H9 (cell line): ENCODE measurements around the gene MCCC1. TPM values are rescaled to one million over a fixed set of nuclear protein-coding genes. Genes with fewer than 3 reads are reported as not detected.

Experiments used
- DNase-seq: peaks from one replicate; pipeline ENCODE4 v3.0.0-alpha.2; 2017
- H2AFZ ChIP-seq: one replicate; pipeline ENCODE4 v1.6.1; 2013; ENCODE audit warnings: mild to moderate bottlenecking, low read length, control low read depth, moderate library complexity
- H2AK5ac ChIP-seq: 2 replicates; pipeline ENCODE4 v1.6.1; 2013; ENCODE audit warnings: low read length, control low read depth, mixed read lengths; ENCODE audit not compliant: insufficient read length
- H2BK120ac ChIP-seq: one replicate; pipeline ENCODE4 v1.6.1; 2013; ENCODE audit warnings: low read depth, mild to moderate bottlenecking, low read length, control low read depth, inconsistent platforms; ENCODE audit not compliant: poor library complexity, severe bottlenecking
- H2BK12ac ChIP-seq: 2 replicates; pipeline ENCODE4 v1.6.1; 2013; ENCODE audit warnings: low read length, control low read depth, mixed read lengths, low read depth; ENCODE audit not compliant: insufficient read length
- H2BK15ac ChIP-seq: 2 replicates; pipeline ENCODE4 v1.6.1; 2013; ENCODE audit warnings: low read depth, low read length, control low read depth
- H2BK20ac ChIP-seq: one replicate; pipeline ENCODE4 v1.6.1; 2013; ENCODE audit warnings: low read depth, mild to moderate bottlenecking, low read length, control low read depth, inconsistent platforms; ENCODE audit not compliant: poor library complexity, severe bottlenecking
- H2BK5ac ChIP-seq: 2 replicates; pipeline ENCODE4 v1.6.1; 2013; ENCODE audit warnings: low read length, control low read depth, mixed read lengths; ENCODE audit not compliant: insufficient read length
- H3K14ac ChIP-seq: 2 replicates; pipeline ENCODE4 v1.6.1; 2013; ENCODE audit warnings: low read length, control low read depth; ENCODE audit not compliant: insufficient read depth
- H3K18ac ChIP-seq: 2 replicates; pipeline ENCODE4 v1.6.1; 2013; ENCODE audit warnings: low read depth, mild to moderate bottlenecking, mixed read lengths, low read length, control low read depth; ENCODE audit not compliant: insufficient read length
- H3K23ac ChIP-seq: 2 replicates; pipeline ENCODE4 v1.6.1; 2013; ENCODE audit warnings: low read length, control low read depth, mixed read lengths, low read depth; ENCODE audit not compliant: insufficient read length
- H3K23me2 ChIP-seq: 2 replicates; pipeline ENCODE4 v1.6.1; 2013; ENCODE audit warnings: low read depth, mild to moderate bottlenecking, mixed read lengths, low read length, control low read depth; ENCODE audit not compliant: insufficient read length, poor library complexity, severe bottlenecking
- H3K27ac ChIP-seq: 2 replicates; pipeline ENCODE4 v1.5.1; 2013; ENCODE audit warnings: low read length, control low read depth, mixed read lengths, low read depth; ENCODE audit not compliant: insufficient read length
- H3K27me3 ChIP-seq: 2 replicates; pipeline ENCODE4 v1.6.1; 2013; ENCODE audit warnings: low read length, control low read depth, inconsistent platforms; ENCODE audit not compliant: insufficient read depth
- H3K4ac ChIP-seq: 2 replicates; pipeline ENCODE4 v1.6.1; 2013; ENCODE audit warnings: low read depth, mild to moderate bottlenecking, control low read depth, inconsistent platforms, low read length, moderate library complexity
- H3K4me1 ChIP-seq: 2 replicates; pipeline ENCODE4 v1.6.1; 2013; ENCODE audit warnings: low read length, control low read depth, inconsistent platforms; ENCODE audit not compliant: insufficient read depth
- H3K4me2 ChIP-seq: 2 replicates; pipeline ENCODE4 v1.6.1; 2013; ENCODE audit warnings: low read length, control low read depth, mixed read lengths; ENCODE audit not compliant: insufficient read length, insufficient read depth
- H3K56ac ChIP-seq: 2 replicates; pipeline ENCODE4 v1.6.1; 2013; ENCODE audit warnings: low read depth, mild to moderate bottlenecking, mixed read lengths, low read length, control low read depth; ENCODE audit not compliant: insufficient read length
- H3K79me1 ChIP-seq: 2 replicates; pipeline ENCODE4 v1.6.1; 2013; ENCODE audit warnings: low read depth, mild to moderate bottlenecking, moderate library complexity, low read length, control low read depth, inconsistent platforms; ENCODE audit not compliant: insufficient read depth, poor library complexity, severe bottlenecking
- H3K79me2 ChIP-seq: 2 replicates; pipeline ENCODE4 v1.6.1; 2013; ENCODE audit warnings: low read length, control low read depth, inconsistent platforms; ENCODE audit not compliant: insufficient read depth
- H3K9ac ChIP-seq: 2 replicates; pipeline ENCODE4 v1.6.1; 2013; ENCODE audit warnings: low read length, control low read depth, mixed read lengths; ENCODE audit not compliant: insufficient read length; ENCODE audit errors: extremely low read depth
- H3K9me3 ChIP-seq: one replicate; pipeline ENCODE4 v1.6.1; 2013; ENCODE audit warnings: low read depth, low read length, inconsistent platforms; ENCODE audit not compliant: control insufficient read depth
- H3T11ph ChIP-seq: one replicate; pipeline ENCODE4 v1.6.1; 2013; ENCODE audit warnings: mild to moderate bottlenecking, low read length, control low read depth, inconsistent platforms
- H4K20me1 ChIP-seq: one replicate; pipeline ENCODE4 v1.6.1; 2013; ENCODE audit not compliant: control insufficient read depth, insufficient read length, insufficient read depth
- H4K5ac ChIP-seq: 2 replicates; pipeline ENCODE4 v1.6.1; 2013; ENCODE audit warnings: low read depth, mild to moderate bottlenecking, mixed read lengths, low read length, control low read depth; ENCODE audit not compliant: insufficient read length
- H4K8ac ChIP-seq: replicated peaks from 2 replicates; pipeline ENCODE4 v1.6.1; 2013; ENCODE audit warnings: low read length, control low read depth, mixed read lengths, low read depth; ENCODE audit not compliant: insufficient read length
- H4K91ac ChIP-seq: 2 replicates; pipeline ENCODE4 v1.6.1; 2013; ENCODE audit warnings: low read depth, mild to moderate bottlenecking, moderate library complexity, mixed read lengths, low read length, control low read depth; ENCODE audit not compliant: insufficient read length
- H3K27ac Mint-ChIP-seq, 3 experiments: 2 replicates in 2 of 3; 3 replicates in 1 of 3; pipeline ENCODE4 v1.8.0; 2020 to 2021; ENCODE audit warnings: mixed read lengths in 3 of 3, mild to moderate bottlenecking in 1 of 3, moderate library complexity in 1 of 3
- H3K27me3 Mint-ChIP-seq: 2 replicates; pipeline ENCODE4 v1.8.0; 2021; ENCODE audit warnings: low read depth, mild to moderate bottlenecking, moderate library complexity, mixed read lengths
- H3K36me3 Mint-ChIP-seq, 3 experiments: 2 replicates in 2 of 3; 3 replicates in 1 of 3; pipeline ENCODE4 v1.8.0; 2020 to 2021; ENCODE audit warnings: low read depth in 3 of 3, mixed read lengths in 3 of 3; ENCODE audit not compliant: insufficient read depth in 1 of 3
- H3K4me1 Mint-ChIP-seq, 2 experiments: 2 replicates each; pipeline ENCODE4 v1.8.0; 2020; ENCODE audit warnings: mixed read lengths in 2 of 2
- H3K4me3 Mint-ChIP-seq, 2 experiments: 2 replicates in 1 of 2; 3 replicates in 1 of 2; pipeline ENCODE4 v1.8.0; 2020 to 2021; ENCODE audit warnings: mild to moderate bottlenecking in 2 of 2, mixed read lengths in 2 of 2, moderate library complexity in 1 of 2
- H3K9me3 Mint-ChIP-seq, 2 experiments: 2 replicates in 1 of 2; 3 replicates in 1 of 2; pipeline ENCODE4 v1.8.0; 2020; ENCODE audit warnings: mild to moderate bottlenecking in 2 of 2, mixed read lengths in 2 of 2, moderate library complexity in 1 of 2
- WGBS: extraction: QIAGEN DNeasy Blood & Tissue Kit; methylation state at CpG from one replicate; pipeline ENCODE4 v1.1.7; 2013; ENCODE audit warnings: missing lambda C conversion rate, low lambda C conversion rate, mixed read lengths; ENCODE audit not compliant: insufficient read length; ENCODE audit errors: extremely low coverage; 5-methylcytosine and 5-hydroxymethylcytosine counted together
- total RNA-seq: library from RNA; stranded (reverse); gene quantifications from 2 replicates; pipeline ENCODE4 v1.2.1, GENCODE V29; 2021
- TF ChIP-seq, protein P1 (sequence below): fragments of 200-600 bp; sonication (generic); conservative IDR thresholded peaks from 3 replicates; pipeline ENCODE4 v1.8.0; 2021; ENCODE audit warnings: antibody characterized with exemption, mild to moderate bottlenecking

Gene MCCC1
- total RNA-seq, 1 experiment from 2014 or later = 18.3 TPM

DNA sequence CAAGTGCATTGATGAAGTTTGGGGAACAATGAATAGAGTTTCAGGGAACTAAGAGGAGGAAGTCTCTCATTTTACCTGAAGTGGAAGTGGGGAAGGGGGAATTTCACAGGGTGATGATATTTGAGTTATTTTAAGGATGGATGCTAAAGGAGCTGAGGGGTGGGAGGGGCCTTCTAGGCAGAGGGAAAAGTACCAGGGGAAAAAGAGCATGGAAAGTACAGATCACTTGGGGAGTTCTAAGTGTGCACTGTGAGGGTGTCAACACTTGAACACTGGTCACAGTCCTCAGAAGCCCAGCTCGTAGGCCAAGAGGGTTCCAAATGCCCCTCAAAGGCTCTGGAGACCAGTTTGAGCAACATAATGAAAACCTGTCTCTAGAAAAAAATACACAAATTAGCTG lies 45.1 kb upstream of the MCCC1 start:
- Histone ChIP-seq H4K20me1 (no peaks in the 10 kb centered on the region), H2BK15ac (no peak overlapping the region), H2BK12ac (no peak overlapping the region), H3K79me2 (no peaks in the 10 kb centered on the region), H3K79me1 (no peaks in the 10 kb centered on the region), H3K9me3 (no peaks in the 10 kb centered on the region), H3K56ac (no peak overlapping the region), H3K27me3 (no peaks in the 10 kb centered on the region), H3T11ph (no peak overlapping the region), H3K23me2 (no peaks in the 10 kb centered on the region), H3K9ac (no peak overlapping the region), H3K14ac (no peak overlapping the region), H2AK5ac (no peak overlapping the region), H3K18ac (no peak overlapping the region), H2AFZ (no peak overlapping the region), H2BK5ac (no peak overlapping the region), H3K4me2 (no peak overlapping the region), H4K8ac (no peak overlapping the region), H4K5ac (no peak overlapping the region), H3K4me1 (no peaks in the 10 kb centered on the region), H4K91ac (no peak overlapping the region), H3K27ac (no peak overlapping the region), H2BK20ac (no peak overlapping the region), H3K23ac (no peak overlapping the region), H3K4ac (no peak overlapping the region), H2BK120ac (no peak overlapping the region)
- Mint-ChIP-seq H3K4me1 (peaks cover 9 to 11% of the 10 kb centered on the region in 2 experiments; a peak in 3 of 4 replicates), H3K27ac (no peak overlapping the region; a peak in 1 of 7 replicates), H3K27me3 (no peaks in the 10 kb centered on the region), H3K9me3 (no peaks in the 10 kb centered on the region), H3K4me3 (no peak overlapping the region), H3K36me3 (no peaks in the 10 kb centered on the region)
- no CpG with 5 or more reads among the region's 1 CpG for WGBS
- TF ChIP-seq, protein P1, sequence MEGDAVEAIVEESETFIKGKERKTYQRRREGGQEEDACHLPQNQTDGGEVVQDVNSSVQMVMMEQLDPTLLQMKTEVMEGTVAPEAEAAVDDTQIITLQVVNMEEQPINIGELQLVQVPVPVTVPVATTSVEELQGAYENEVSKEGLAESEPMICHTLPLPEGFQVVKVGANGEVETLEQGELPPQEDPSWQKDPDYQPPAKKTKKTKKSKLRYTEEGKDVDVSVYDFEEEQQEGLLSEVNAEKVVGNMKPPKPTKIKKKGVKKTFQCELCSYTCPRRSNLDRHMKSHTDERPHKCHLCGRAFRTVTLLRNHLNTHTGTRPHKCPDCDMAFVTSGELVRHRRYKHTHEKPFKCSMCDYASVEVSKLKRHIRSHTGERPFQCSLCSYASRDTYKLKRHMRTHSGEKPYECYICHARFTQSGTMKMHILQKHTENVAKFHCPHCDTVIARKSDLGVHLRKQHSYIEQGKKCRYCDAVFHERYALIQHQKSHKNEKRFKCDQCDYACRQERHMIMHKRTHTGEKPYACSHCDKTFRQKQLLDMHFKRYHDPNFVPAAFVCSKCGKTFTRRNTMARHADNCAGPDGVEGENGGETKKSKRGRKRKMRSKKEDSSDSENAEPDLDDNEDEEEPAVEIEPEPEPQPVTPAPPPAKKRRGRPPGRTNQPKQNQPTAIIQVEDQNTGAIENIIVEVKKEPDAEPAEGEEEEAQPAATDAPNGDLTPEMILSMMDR = no peak
- DNase-seq = no peak
